Suprapubic skin (tissue), 4 donors: ENCODE measurements around the gene COL17A1. TPM values are rescaled to one million over a fixed set of nuclear protein-coding genes. Genes with fewer than 3 reads are reported as not detected.

ENCODE experiments used
- DNase-seq, 2 donors: peaks; one replicate each; pipeline ENCODE4 v3.0.0-alpha.2; 2019; ENCODE audit warnings: low spot score in 2 of 2
- H3K27ac ChIP-seq: fragments of 200-600 bp; sonication (generic); one replicate; pipeline ENCODE4 v1.5.1; 2019
- H3K27me3 ChIP-seq: fragments of 200-600 bp; sonication (generic); one replicate; pipeline ENCODE4 v1.5.1; 2019
- H3K36me3 ChIP-seq: fragments of 200-600 bp; sonication (generic); one replicate; pipeline ENCODE4 v1.5.1; 2019
- H3K4me1 ChIP-seq: fragments of 200-600 bp; sonication (generic); one replicate; pipeline ENCODE4 v1.5.1; 2019
- H3K4me3 ChIP-seq: fragments of 200-600 bp; sonication (generic); one replicate; pipeline ENCODE4 v1.5.1; 2019; ENCODE audit warnings: mild to moderate bottlenecking
- H3K9me3 ChIP-seq: fragments of 200-600 bp; sonication (generic); one replicate; pipeline ENCODE4 v1.5.1; 2019
- CTCF ChIP-seq, 2 donors: fragments of 200-600 bp in 1 of 2; fragments of 450-650 bp in 1 of 2; sonication (generic) in 1 of 2; IDR thresholded peaks; one replicate each; pipeline ENCODE4 v1.5.1; 2016 to 2019; ENCODE audit warnings: antibody characterized with exemption in 2 of 2, mild to moderate bottlenecking in 1 of 2, moderate library complexity in 1 of 2
- EP300 ChIP-seq: sonication (generic); formaldehyde crosslinking; IDR thresholded peaks from one replicate; pipeline ENCODE4 v1.6.1; 2017; ENCODE audit warnings: antibody characterized with exemption
- POLR2A ChIP-seq, 2 donors: fragments of 450-650 bp; IDR thresholded peaks; one replicate each; pipeline ENCODE4 v1.6.1; 2017; ENCODE audit warnings: antibody characterized with exemption in 2 of 2, mild to moderate bottlenecking in 2 of 2, moderate library complexity in 2 of 2
- POLR2AphosphoS5 ChIP-seq, 3 donors: sonication (generic); formaldehyde crosslinking; IDR thresholded peaks; one replicate each; pipeline ENCODE4 v1.6.1; 2017; ENCODE audit warnings: antibody characterized with exemption in 3 of 3
- WGBS: methylation state at CpG from one replicate; pipeline ENCODE4 v1.1.5; 2018; 5-methylcytosine and 5-hydroxymethylcytosine counted together
- total RNA-seq, 4 donors: library from RNA; depleted of rRNA; stranded (reverse); fragments of >200 nt; gene quantifications; one replicate each; pipeline ENCODE4 v1.1.0, GENCODE V29; 2016

COL17A1 gene
- total RNA-seq, 4 donors from 2014 or later, result 926 to 1,768 (median 1,374) TPM

- H3K9me3 ChIP-seq, result no peaks in the 10 kb centered on the region
- peaks cover 18% of the 10 kb centered on the region for H3K4me1 ChIP-seq
- no peaks in the 10 kb centered on the region for H3K27me3 ChIP-seq
- no peak for TF ChIP-seq EP300
- TF ChIP-seq POLR2AphosphoS5 (IDR thresholded peaks at IDR 0.05), result no peak
- no peak for TF ChIP-seq CTCF (IDR thresholded peaks at IDR 0.05)
- no peak for TF ChIP-seq POLR2A (IDR thresholded peaks at IDR 0.05)
- 88% methylated on average over 5 of the region's 5 CpGs for WGBS
- no peaks in the 10 kb centered on the region for H3K36me3 ChIP-seq
- H3K4me3 ChIP-seq, result no peak overlapping the region
- no peak for DNase-seq
- no peak overlapping the region for H3K27ac ChIP-seq
These were observed 2.6 kb upstream of the COL17A1 start for GRCh38 chr10:104088239-104088638.

- H3K4me1 ChIP-seq, result peaks cover 15% of the 10 kb centered on the region
- H3K27me3 ChIP-seq, result no peaks in the 10 kb centered on the region
- no peaks in the 10 kb centered on the region for H3K9me3 ChIP-seq
- no peak for TF ChIP-seq POLR2A (IDR thresholded peaks at IDR 0.05)
- no peak for TF ChIP-seq CTCF (IDR thresholded peaks at IDR 0.05)
- TF ChIP-seq EP300, result no peak
- TF ChIP-seq POLR2AphosphoS5 (IDR thresholded peaks at IDR 0.05), result no peak
- 45% methylated on average over 5 of the region's 5 CpGs for WGBS
- no peak for DNase-seq
- H3K27ac ChIP-seq, result peak overlapping the region; percentile 76
- H3K36me3 ChIP-seq, result no peaks in the 10 kb centered on the region
- peak overlapping the region; percentile 39 for H3K4me3 ChIP-seq
These were observed 1.1 kb downstream of the COL17A1 start for GRCh38 chr10:104084482-104085142.

GRCh38 chr10:104081998-104082397 is 3.7 kb downstream of the COL17A1 start:
- WGBS, result 43% methylated on average over 5 of the region's 5 CpGs
- H3K27ac ChIP-seq, result peak overlapping the region; percentile 76
- no peak for TF ChIP-seq POLR2A (IDR thresholded peaks at IDR 0.05)
- TF ChIP-seq EP300, result no peak
- no peak for TF ChIP-seq POLR2AphosphoS5 (IDR thresholded peaks at IDR 0.05)
- TF ChIP-seq CTCF (IDR thresholded peaks at IDR 0.05), result no peak
- H3K27me3 ChIP-seq, result no peaks in the 10 kb centered on the region
- no peaks in the 10 kb centered on the region for H3K9me3 ChIP-seq
- DNase-seq, result no peak
- peaks cover 39% of the 10 kb centered on the region for H3K4me1 ChIP-seq
- no peaks in the 10 kb centered on the region for H3K36me3 ChIP-seq
- H3K4me3 ChIP-seq, result peak overlapping the region; percentile 39

- TF ChIP-seq POLR2AphosphoS5 (IDR thresholded peaks at IDR 0.05), result no peak
- peak in 1 of 2 donors; percentile 21 for TF ChIP-seq CTCF (IDR thresholded peaks at IDR 0.05)
- no peak for TF ChIP-seq EP300
- Histone ChIP-seq H3K4me1 (peaks cover 40% of the 10 kb centered on the region), H3K36me3 (no peaks in the 10 kb centered on the region), H3K4me3 (peak overlapping the region; percentile 39), H3K9me3 (no peaks in the 10 kb centered on the region), H3K27ac (peak overlapping the region; percentile 67), H3K27me3 (no peaks in the 10 kb centered on the region)
- WGBS, result 33% methylated on average over 1 of the region's 1 CpG
- DNase-seq, result no peak
These were observed 4.9 kb downstream of the COL17A1 start for GRCh38 chr10:104080762-104081161.

- Histone ChIP-seq H3K27ac (peak overlapping the region; percentile 20), H3K27me3 (no peaks in the 10 kb centered on the region), H3K4me3 (no peak overlapping the region), H3K4me1 (peaks cover 40% of the 10 kb centered on the region), H3K9me3 (no peaks in the 10 kb centered on the region), H3K36me3 (peaks cover 5% of the 10 kb centered on the region)
- TF ChIP-seq EP300 (no peak), CTCF (IDR thresholded peaks at IDR 0.05) (no peak), POLR2AphosphoS5 (IDR thresholded peaks at IDR 0.05) (no peak), POLR2A (IDR thresholded peaks at IDR 0.05) (no peak)
- no peak for DNase-seq
- WGBS, result 76% methylated on average over 5 of the region's 5 CpGs
These were observed 8.0 kb downstream of the COL17A1 start for GRCh38 chr10:104077663-104078151.
